Measurements from ENCODE around the gene FHIP1B. TPM values are rescaled to one million over a fixed set of nuclear protein-coding genes. Genes with fewer than 3 reads are reported as not detected.

The FHIP1B gene
- total and polyA plus RNA-seq, 2 experiments from 2014 or later, result 10.9 to 25.4 TPM

DNA sequence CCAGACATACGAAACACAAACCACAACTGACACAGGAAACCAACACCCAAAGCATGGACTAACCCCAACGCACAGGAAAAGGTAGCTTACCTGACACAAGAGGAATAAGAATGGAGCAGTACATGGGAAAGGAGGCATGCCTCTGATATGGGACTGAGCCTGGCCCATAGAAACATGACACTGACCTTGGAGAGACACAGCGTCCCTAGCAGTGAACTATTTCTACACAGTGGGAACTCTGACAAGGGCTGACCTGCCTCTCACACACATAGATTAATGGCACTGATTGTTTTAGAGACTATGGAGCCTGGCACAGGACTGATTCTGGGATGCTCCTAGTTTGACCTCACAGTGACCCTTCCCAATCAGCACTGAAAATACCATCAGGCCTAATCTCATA lies 37.2 kb upstream of the FHIP1B start:
- 75 to 88% methylated on average over 3 of the region's 3 CpGs for WGBS, 2 experiments (ENCODE audit: low coverage in 1 of 2, low lambda C conversion rate in 2 of 2, missing lambda C conversion rate in 2 of 2)
- in situ Hi-C loops (cut with MboI), result no loop called here
- DNase-seq, result no peak
- no peaks in the 10 kb centered on the region for H3K9me2 ChIP-seq (ENCODE audit: insufficient read depth)
- no peaks in the 10 kb centered on the region; the same call in 1 of the 2 replicates for H3K27me3 ChIP-seq (replicated peaks; ENCODE audit: insufficient read depth)
- H4K20me1 ChIP-seq (ENCODE audit: insufficient read depth), result no peaks in the 10 kb centered on the region
- H3K4me1 ChIP-seq (ENCODE audit: insufficient read depth), result no peaks in the 10 kb centered on the region
- peaks cover 4% of the 10 kb centered on the region; the same call in 1 of the 2 replicates for H3F3A ChIP-seq (ENCODE audit: insufficient read depth)
- TF ChIP-seq EZH2 (IDR thresholded peaks at IDR 0.05; ENCODE audit: insufficient read depth, poor library complexity, severe bottlenecking) (no peak), EZH2phosphoT487 (IDR thresholded peaks at IDR 0.05; ENCODE audit: insufficient read depth, low read depth) (no peak)
- no peak overlapping the region for H3K27ac ChIP-seq
- no peak overlapping the region for H3K9ac ChIP-seq
- H3K4me3 ChIP-seq, result no peak overlapping the region
- H3K36me3 ChIP-seq (ENCODE audit: low read depth), result no peaks in the 10 kb centered on the region
- H3K4me2 ChIP-seq (ENCODE audit: unreplicated experiment), result no peak overlapping the region
- no peak overlapping the region for H2AFZ ChIP-seq
- no peaks in the 10 kb centered on the region for H3K79me2 ChIP-seq (ENCODE audit: insufficient read depth)
- no peaks in the 10 kb centered on the region for H3K9me3 ChIP-seq (ENCODE audit: low read depth)

DNA sequence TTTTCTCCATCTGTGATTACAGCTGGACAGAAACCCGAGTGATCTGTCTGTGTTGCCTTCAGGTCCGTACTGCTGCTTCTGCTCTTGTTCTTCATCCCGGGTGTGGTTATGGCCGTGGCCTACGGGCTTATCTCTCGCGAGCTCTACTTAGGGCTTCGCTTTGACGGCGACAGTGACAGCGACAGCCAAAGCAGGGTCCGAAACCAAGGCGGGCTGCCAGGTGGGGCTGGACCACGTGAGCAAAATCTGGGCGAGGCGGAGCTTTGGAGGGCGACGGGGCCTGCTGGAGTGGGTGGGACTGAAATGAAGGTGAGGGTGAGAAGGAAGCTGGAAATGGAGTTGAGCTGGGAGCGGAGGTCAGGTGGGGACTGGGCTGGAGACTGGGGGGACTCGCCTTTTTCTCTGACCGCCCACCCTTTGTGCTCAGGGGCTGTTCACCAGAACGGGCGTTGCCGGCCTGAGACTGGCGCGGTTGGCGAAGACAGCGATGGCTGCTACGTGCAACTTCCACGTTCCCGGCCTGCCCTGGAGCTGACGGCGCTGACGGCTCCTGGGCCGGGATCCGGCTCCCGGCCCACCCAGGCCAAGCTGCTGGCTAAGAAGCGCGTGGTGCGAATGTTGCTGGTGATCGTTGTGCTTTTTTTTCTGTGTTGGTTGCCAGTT lies 36.3 kb upstream of the FHIP1B start:
- peak overlapping the region; percentile 77 for H2AFZ ChIP-seq
- no peak overlapping the region for H3K27ac ChIP-seq
- in situ Hi-C loops (cut with MboI), result no loop called here
- no peaks in the 10 kb centered on the region for H3K9me3 ChIP-seq (ENCODE audit: low read depth)
- no peak overlapping the region for H3K9ac ChIP-seq
- H4K20me1 ChIP-seq (ENCODE audit: insufficient read depth), result no peaks in the 10 kb centered on the region
- DNase-seq, result peak; percentile 17
- H3F3A ChIP-seq (ENCODE audit: insufficient read depth), result peaks cover 4% of the 10 kb centered on the region; the same call in 1 of the 2 replicates
- WGBS, 2 experiments (ENCODE audit: low coverage in 1 of 2, low lambda C conversion rate in 2 of 2, missing lambda C conversion rate in 2 of 2), result 19 to 31% methylated on average over 39 to 41 of the region's 41 CpGs
- H3K4me3 ChIP-seq, result no peak overlapping the region
- H3K36me3 ChIP-seq (ENCODE audit: low read depth), result no peaks in the 10 kb centered on the region
- H3K9me2 ChIP-seq (ENCODE audit: insufficient read depth), result no peaks in the 10 kb centered on the region
- H3K4me1 ChIP-seq (ENCODE audit: insufficient read depth), result no peaks in the 10 kb centered on the region
- H3K4me2 ChIP-seq (ENCODE audit: unreplicated experiment), result no peak overlapping the region
- TF ChIP-seq EZH2phosphoT487 (IDR thresholded peaks at IDR 0.05; ENCODE audit: insufficient read depth, low read depth), result no peak
- no peak for TF ChIP-seq EZH2 (IDR thresholded peaks at IDR 0.05; ENCODE audit: insufficient read depth, poor library complexity, severe bottlenecking)
- H3K79me2 ChIP-seq (ENCODE audit: insufficient read depth), result no peaks in the 10 kb centered on the region
- no peaks in the 10 kb centered on the region; the same call in 1 of the 2 replicates for H3K27me3 ChIP-seq (replicated peaks; ENCODE audit: insufficient read depth)

DNA sequence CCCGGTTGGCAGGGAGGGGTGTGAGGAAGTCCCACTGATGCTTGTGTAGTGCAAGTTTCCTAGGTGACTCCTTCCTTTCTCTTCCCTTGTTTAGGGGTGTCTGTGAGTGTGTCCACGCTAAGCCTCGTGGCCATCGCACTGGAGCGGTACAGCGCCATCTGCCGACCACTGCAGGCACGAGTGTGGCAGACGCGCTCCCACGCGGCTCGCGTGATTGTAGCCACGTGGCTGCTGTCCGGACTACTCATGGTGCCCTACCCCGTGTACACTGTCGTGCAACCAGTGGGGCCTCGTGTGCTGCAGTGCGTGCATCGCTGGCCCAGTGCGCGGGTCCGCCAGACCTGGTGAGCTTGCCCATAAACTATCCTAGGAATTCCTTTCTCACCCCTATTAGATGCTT lies 35.6 kb upstream of the FHIP1B start:
- whole genome bisulfite sequencing, 2 experiments (ENCODE audit: low coverage in 1 of 2, low lambda C conversion rate in 2 of 2, missing lambda C conversion rate in 2 of 2), result 52% methylated on average over 20 to 24 of the region's 24 CpGs

DNA sequence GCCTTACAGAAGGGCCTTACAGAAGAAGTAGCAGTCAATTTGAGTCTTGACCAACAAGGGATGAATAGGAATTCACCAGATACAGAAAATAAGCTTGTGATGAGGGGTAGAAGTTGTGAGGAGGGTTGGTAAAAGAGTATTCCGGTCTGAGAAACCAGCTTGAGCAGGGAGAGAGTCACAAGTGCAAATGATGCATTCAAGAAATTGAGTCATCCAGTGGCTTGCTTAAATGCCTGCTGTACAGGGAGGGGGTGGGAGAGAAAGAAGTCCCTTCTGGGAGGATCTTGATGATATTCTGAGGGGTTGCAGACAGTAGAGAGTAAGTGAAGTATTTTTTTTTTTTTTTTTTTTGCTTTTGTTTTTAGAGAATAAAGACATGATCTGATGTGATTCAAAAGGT lies 34.4 kb upstream of the FHIP1B start:
- H3K79me2 ChIP-seq (ENCODE audit: insufficient read depth), result no peaks in the 10 kb centered on the region
- peaks cover 9% of the 10 kb centered on the region for H3K27me3 ChIP-seq (replicated peaks; ENCODE audit: insufficient read depth)
- no peak overlapping the region for H3K9ac ChIP-seq
- H4K20me1 ChIP-seq (ENCODE audit: insufficient read depth), result no peaks in the 10 kb centered on the region
- H3K9me3 ChIP-seq (ENCODE audit: low read depth), result no peaks in the 10 kb centered on the region
- in situ Hi-C loops (cut with MboI), result no loop called here
- no peaks in the 10 kb centered on the region for H3K4me1 ChIP-seq (ENCODE audit: insufficient read depth)
- H3K36me3 ChIP-seq (ENCODE audit: low read depth), result no peaks in the 10 kb centered on the region
- H2AFZ ChIP-seq, result no peak overlapping the region
- H3K9me2 ChIP-seq (ENCODE audit: insufficient read depth), result no peaks in the 10 kb centered on the region
- H3F3A ChIP-seq (ENCODE audit: insufficient read depth), result peaks cover 4% of the 10 kb centered on the region; the same call in 1 of the 2 replicates
- H3K4me3 ChIP-seq, result no peak overlapping the region
- no peak for TF ChIP-seq EZH2 (IDR thresholded peaks at IDR 0.05; ENCODE audit: insufficient read depth, poor library complexity, severe bottlenecking)
- no peak for TF ChIP-seq EZH2phosphoT487 (IDR thresholded peaks at IDR 0.05; ENCODE audit: insufficient read depth, low read depth)
- H3K27ac ChIP-seq, result no peak overlapping the region
- WGBS, 2 experiments (ENCODE audit: low coverage in 1 of 2, low lambda C conversion rate in 2 of 2, missing lambda C conversion rate in 2 of 2), result 43 to 47% methylated on average over 1 of the region's 1 CpG
- peak; percentile 71 for DNase-seq
- H3K4me2 ChIP-seq (ENCODE audit: unreplicated experiment), result no peak overlapping the region

More for the DNA sequence above, 35.6 kb upstream of the FHIP1B start:
- H3K27me3 ChIP-seq (replicated peaks; ENCODE audit: insufficient read depth), result peaks cover 5% of the 10 kb centered on the region
- no peaks in the 10 kb centered on the region for H3K4me1 ChIP-seq (ENCODE audit: insufficient read depth)
- H2AFZ ChIP-seq, result peak overlapping the region; percentile 77; the same call in 1 of the 2 replicates
- no peak overlapping the region for H3K27ac ChIP-seq
- no peak overlapping the region for H3K4me3 ChIP-seq
- peak; percentile 11 for DNase-seq
- no peak overlapping the region for H3K4me2 ChIP-seq (ENCODE audit: unreplicated experiment)
- in situ Hi-C loops (cut with MboI), result no loop called here
- H3K36me3 ChIP-seq (ENCODE audit: low read depth), result no peaks in the 10 kb centered on the region
- H3K9ac ChIP-seq, result no peak overlapping the region
- H4K20me1 ChIP-seq (ENCODE audit: insufficient read depth), result no peaks in the 10 kb centered on the region
- no peaks in the 10 kb centered on the region for H3K79me2 ChIP-seq (ENCODE audit: insufficient read depth)
- no peaks in the 10 kb centered on the region for H3K9me2 ChIP-seq (ENCODE audit: insufficient read depth)
- H3K9me3 ChIP-seq (ENCODE audit: low read depth), result no peaks in the 10 kb centered on the region
- H3F3A ChIP-seq (ENCODE audit: insufficient read depth), result peaks cover 4% of the 10 kb centered on the region; the same call in 1 of the 2 replicates
- TF ChIP-seq EZH2phosphoT487 (IDR thresholded peaks at IDR 0.05; ENCODE audit: insufficient read depth, low read depth), result no peak
- no peak for TF ChIP-seq EZH2 (IDR thresholded peaks at IDR 0.05; ENCODE audit: insufficient read depth, poor library complexity, severe bottlenecking)
